CD4-positive, alpha-beta T cell treated with Interleukin-1 beta for 1 hour (primary cell): ENCODE data around the gene HNRNPL.

ENCODE experiments used
- DNase-seq, 2 donors: peaks; one replicate each; pipeline ENCODE4 v3.0.0-alpha.2; 2020 to 2022

HNRNPL gene

GRCh38 chr19:38843175-38843758, 6.5 kb downstream of the HNRNPL start:
- no peak for DNase-seq

GRCh38 chr19:38842439-38843174, 7.2 kb downstream of the HNRNPL start:
- peak; percentile 71 to 73 for DNase-seq

GRCh38 chr19:38841787-38842438, 7.9 kb downstream of the HNRNPL start:
- peak; percentile 70 to 76 for DNase-seq

- DNase-seq = no peak
These were observed 8.5 kb downstream of the HNRNPL start for GRCh38 chr19:38841180-38841766.

- DNase-seq = no peak
These were observed 9.2 kb downstream of the HNRNPL start for GRCh38 chr19:38840583-38840968.

- no peak for DNase-seq
These were observed 9.8 kb downstream of the HNRNPL start for GRCh38 chr19:38839816-38840582.

- no peak for DNase-seq
These were observed 10.6 kb downstream of the HNRNPL start for GRCh38 chr19:38838986-38839761.

GRCh38 chr19:38838208-38838985, 11.4 kb downstream of the HNRNPL start:
- DNase-seq = no peak

GRCh38 chr19:38837656-38838121, 12.1 kb downstream of the HNRNPL start:
- DNase-seq = no peak

- no peak for DNase-seq
These were observed 12.7 kb downstream of the HNRNPL start for GRCh38 chr19:38836983-38837626.

GRCh38 chr19:38836159-38836982, 13.4 kb downstream of the HNRNPL start:
- DNase-seq = no peak

- DNase-seq = no peak
These were observed 15.2 kb downstream of the HNRNPL start for GRCh38 chr19:38834590-38834989.

GRCh38 chr19:38834104-38834490, 15.7 kb downstream of the HNRNPL start:
- DNase-seq = no peak

- DNase-seq = no peak
These were observed 16.7 kb downstream of the HNRNPL start for GRCh38 chr19:38833092-38833425.

- DNase-seq = peak in 1 of 2 donors; percentile 43
These were observed 18.6 kb downstream of the HNRNPL start for GRCh38 chr19:38831142-38831605.

- no peak for DNase-seq
These were observed 19.6 kb downstream of the HNRNPL start for GRCh38 chr19:38830039-38830733.

GRCh38 chr19:38829203-38829602, 20.6 kb downstream of the HNRNPL start:
- peak in 1 of 2 donors; percentile 37 for DNase-seq

- DNase-seq = no peak
These were observed 22.8 kb downstream of the HNRNPL start for GRCh38 chr19:38826856-38827551.
